DND-41 (cell line): ENCODE data around the gene SLIT1.

Experiments
- ATAC-seq: fragments of 200-7000 bp; cut with Tn5 transposase; 3 replicates; pipeline ENCODE4 v1.9.1; 2021; ENCODE audit warnings: low read depth; ENCODE audit not compliant: insufficient read depth
- DNase-seq: peaks from one replicate; pipeline ENCODE4 v3.0.0-alpha.2; 2020
- H2AFZ ChIP-seq: 2 replicates; pipeline ENCODE4 v1.6.0; 2012; ENCODE audit warnings: low read depth, low read length
- H3K27ac ChIP-seq: 2 replicates; pipeline ENCODE4 v1.5.1; 2012; ENCODE audit warnings: low read length, inconsistent platforms
- H3K27me3 ChIP-seq: fragments of 200-600 bp; sonication (generic); 2 replicates; pipeline ENCODE4 v1.6.0; 2012; ENCODE audit warnings: low read length, mild to moderate bottlenecking, inconsistent platforms; ENCODE audit not compliant: insufficient read depth, poor library complexity
- H3K36me3 ChIP-seq: 2 replicates; pipeline ENCODE4 v1.5.1; 2012; ENCODE audit warnings: low read length, inconsistent platforms; ENCODE audit not compliant: insufficient read depth
- H3K4me1 ChIP-seq: 2 replicates; pipeline ENCODE4 v1.5.1; 2012; ENCODE audit warnings: mild to moderate bottlenecking, low read length; ENCODE audit not compliant: insufficient read depth
- H3K4me2 ChIP-seq: 2 replicates; pipeline ENCODE4 v1.6.0; 2012; ENCODE audit warnings: mild to moderate bottlenecking, moderate library complexity, low read length, inconsistent platforms; ENCODE audit not compliant: insufficient read depth
- H3K4me3 ChIP-seq, 2 experiments: fragments of 200-600 bp in 1 of 2; shearing (Covaris generic) in 1 of 2; 2 replicates each; pipeline ENCODE4 v1.5.1; 2012 to 2016; ENCODE audit warnings: inconsistent platforms in 2 of 2, low read length in 2 of 2, mild to moderate bottlenecking in 2 of 2, low read depth in 1 of 2, moderate library complexity in 1 of 2
- H3K79me2 ChIP-seq: 2 replicates; pipeline ENCODE4 v1.6.0; 2012; ENCODE audit warnings: low read length, inconsistent platforms; ENCODE audit not compliant: insufficient read depth
- H3K9ac ChIP-seq: 2 replicates; pipeline ENCODE4 v1.6.0; 2012; ENCODE audit warnings: low read depth, mild to moderate bottlenecking, inconsistent platforms, low read length, moderate library complexity
- H3K9me3 ChIP-seq: 2 replicates; pipeline ENCODE4 v1.5.1; 2012; ENCODE audit warnings: low read length, moderate library complexity, mild to moderate bottlenecking, inconsistent platforms; ENCODE audit not compliant: insufficient read depth, severe bottlenecking
- H4K20me1 ChIP-seq: 2 replicates; pipeline ENCODE4 v1.6.0; 2012; ENCODE audit warnings: low read length; ENCODE audit not compliant: insufficient read depth
- CTCF ChIP-seq: IDR thresholded peaks from 2 replicates; pipeline ENCODE4 v1.5.1; 2012; ENCODE audit warnings: borderline replicate concordance, low read length, moderate library complexity, mild to moderate bottlenecking; ENCODE audit not compliant: poor library complexity, severe bottlenecking; ENCODE audit errors: extremely low read depth
- EZH2 ChIP-seq: IDR thresholded peaks from 3 replicates; pipeline ENCODE4 v1.6.1; 2012; ENCODE audit warnings: borderline replicate concordance, low read depth, mild to moderate bottlenecking, moderate library complexity, low read length, inconsistent platforms; ENCODE audit not compliant: severe bottlenecking

Gene SLIT1

GRCh38 chr10:97185326-97186058 is at the start of gene SLIT1:
Gene SLIT1 (minus strand): TSS chr10:97185959. CDS start chr10:97185674, 285 bp downstream.
- ATAC-seq, result peak; percentile 49
- Histone ChIP-seq H3K9ac (no peak within 1 kb of the TSS), H3K4me1 (peaks cover 8% of the 10 kb centered on the region), H3K27ac (no peak within 1 kb of the TSS), H3K4me3 (no peak within 1 kb of the TSS), H4K20me1 (peaks cover 6% of the 10 kb centered on the region; the same call in 1 of the 2 replicates), H3K27me3 (peaks cover 61% of the 10 kb centered on the region), H2AFZ (no peak within 1 kb of the TSS), H3K79me2 (no peaks in the 10 kb centered on the region), H3K9me3 (no peaks in the 10 kb centered on the region), H3K36me3 (no peaks in the 10 kb centered on the region), H3K4me2 (peak within 1 kb of the TSS; percentile 46)
- TF ChIP-seq CTCF (no peak), EZH2 (no peak)
- DNase-seq, result peak; percentile 38

GRCh38 chr10:97235353-97235752 is 49.6 kb upstream of the SLIT1 start:
- no peak overlapping the region for H3K27ac ChIP-seq
- no peaks in the 10 kb centered on the region for H3K79me2 ChIP-seq
- DNase-seq, result no peak
- no peaks in the 10 kb centered on the region for H3K4me1 ChIP-seq
- no peak for ATAC-seq
- no peak overlapping the region for H2AFZ ChIP-seq
- no peak overlapping the region for H3K4me2 ChIP-seq
- no peaks in the 10 kb centered on the region for H3K9me3 ChIP-seq
- H3K36me3 ChIP-seq, result peaks cover 58% of the 10 kb centered on the region
- TF ChIP-seq EZH2 (no peak), CTCF (peak; percentile 1)
- H3K27me3 ChIP-seq, result no peaks in the 10 kb centered on the region
- H3K4me3 ChIP-seq, result no peak overlapping the region
- no peak overlapping the region for H3K9ac ChIP-seq
- H4K20me1 ChIP-seq, result no peaks in the 10 kb centered on the region

DNA sequence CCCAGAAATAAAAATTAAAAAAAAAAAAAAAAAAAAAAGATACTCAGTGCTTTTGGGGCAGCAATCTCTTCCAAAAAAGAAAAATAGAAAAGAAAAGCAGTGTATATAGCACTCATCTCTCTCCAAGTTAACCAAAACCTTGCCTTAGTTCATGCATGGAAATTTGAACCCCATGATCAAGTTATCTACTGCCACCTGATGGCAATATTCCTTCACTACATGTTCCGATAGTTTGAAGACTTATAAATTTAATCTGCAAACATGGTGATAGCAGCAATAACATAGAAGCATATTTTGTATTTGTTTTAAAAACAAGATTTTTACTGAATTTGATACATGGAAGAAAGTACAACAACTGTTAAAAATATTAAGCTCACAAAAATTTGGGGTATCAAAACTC is 48.6 kb upstream of the SLIT1 start:
- Histone ChIP-seq H3K9ac (no peak overlapping the region), H3K27ac (no peak overlapping the region), H3K4me3 (no peak overlapping the region), H3K79me2 (no peaks in the 10 kb centered on the region), H4K20me1 (no peaks in the 10 kb centered on the region), H3K4me2 (no peak overlapping the region), H2AFZ (no peak overlapping the region), H3K9me3 (no peaks in the 10 kb centered on the region), H3K27me3 (no peaks in the 10 kb centered on the region), H3K4me1 (no peaks in the 10 kb centered on the region), H3K36me3 (peaks cover 66% of the 10 kb centered on the region)
- DNase-seq (no peak), ATAC-seq (0 out of 3 replicates have a peak, but pooled peaks have one; percentile 39)
- no peak for TF ChIP-seq EZH2
- peak; percentile 73 for TF ChIP-seq CTCF

DNA sequence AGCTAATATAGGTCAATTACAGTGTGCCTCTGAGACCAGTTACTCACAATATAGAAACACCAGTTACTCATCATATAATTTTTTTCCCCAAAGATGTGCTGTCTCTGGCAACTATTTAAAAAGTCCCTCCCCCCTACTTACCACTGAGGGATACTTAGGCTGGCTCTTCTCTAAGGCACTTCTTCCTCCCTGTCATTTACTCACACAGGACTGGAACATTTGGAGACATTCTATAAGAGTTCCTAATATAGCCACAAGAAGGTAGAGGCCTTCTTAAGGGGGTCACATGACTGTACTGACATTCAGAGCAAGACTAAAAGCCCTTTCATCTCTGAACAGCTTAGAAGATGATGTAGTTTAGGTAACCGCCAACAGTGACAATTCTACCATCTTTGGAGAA is 44.4 kb upstream of the SLIT1 start:
- no peaks in the 10 kb centered on the region for H3K79me2 ChIP-seq
- no peak overlapping the region for H3K27ac ChIP-seq
- ATAC-seq (peak; percentile 62), DNase-seq (no peak)
- H3K4me3 ChIP-seq, result no peak overlapping the region
- H2AFZ ChIP-seq, result no peak overlapping the region
- no peak overlapping the region for H3K4me2 ChIP-seq
- H3K27me3 ChIP-seq, result no peaks in the 10 kb centered on the region
- no peak overlapping the region for H3K9ac ChIP-seq
- no peaks in the 10 kb centered on the region for H3K9me3 ChIP-seq
- no peaks in the 10 kb centered on the region for H3K4me1 ChIP-seq
- H4K20me1 ChIP-seq, result no peaks in the 10 kb centered on the region
- peaks cover 83% of the 10 kb centered on the region for H3K36me3 ChIP-seq
- no peak for TF ChIP-seq CTCF
- no peak for TF ChIP-seq EZH2
